Measurements from ENCODE around the gene BLACAT1. TPM values are rescaled to one million over a fixed set of nuclear protein-coding genes. Genes with fewer than 3 reads are reported as not detected.

BLACAT1 gene
- polyA plus RNA-seq, 1 of the 3 experiments (the other 2 are of a cell fraction) = not detected

GRCh38 chr1:205416322-205416721 lies 39.5 kb downstream of the BLACAT1 start:
- no peak for DNase-seq
- no peak overlapping the region for H3K9ac ChIP-seq
- H2AFZ ChIP-seq (ENCODE audit: low read depth) = no peak overlapping the region
- no peaks in the 10 kb centered on the region for H3K36me3 ChIP-seq (replicated peaks in 1 of 2; ENCODE audit: control insufficient read depth in 1 of 2, insufficient read depth in 2 of 2, low read length in 1 of 2)
- H3K27me3 ChIP-seq (ENCODE audit: insufficient read depth) = peaks cover 17% of the 10 kb centered on the region
- H3K79me2 ChIP-seq (ENCODE audit: insufficient read depth) = no peaks in the 10 kb centered on the region
- POLR2A ChIA-PET = no interaction called here
- H3K4me3 ChIP-seq (ENCODE audit: low read depth in 2 of 2, low read length in 1 of 2) = no peak overlapping the region
- H3K4me1 ChIP-seq (ENCODE audit: control insufficient read depth in 1 of 2, insufficient read depth in 2 of 2, low read depth in 1 of 2, low read length in 1 of 2) = no peaks in the 10 kb centered on the region; a peak in 1 of 4 replicates
- no peak overlapping the region for H3K27ac ChIP-seq (ENCODE audit: low read depth in 2 of 2, low read length in 1 of 2)
- H3K4me2 ChIP-seq = no peak overlapping the region
- H3K9me3 ChIP-seq = no peaks in the 10 kb centered on the region
- 79% methylated on average over 2 of the region's 2 CpGs for WGBS (ENCODE audit: low lambda C conversion rate)
- no peaks in the 10 kb centered on the region for H4K20me1 ChIP-seq (ENCODE audit: insufficient read depth)
- CTCF ChIA-PET = interaction anchor here (0.7 to 3.9 kb wide), 14 partner anchors 10 to 160 kb away, joined by 3 to 22 read pairs (median 4); partner anchors contain the start of gene BLACAT1
- TF ChIP-seq REST (IDR thresholded peaks at IDR 0.05; ENCODE audit: low read depth, low read length) (no peak), USF1 (IDR thresholded peaks at IDR 0.05; ENCODE audit: borderline replicate concordance, low read depth) (no peak)
- H3F3A ChIP-seq (replicated peaks; ENCODE audit: insufficient read depth) = no peaks in the 10 kb centered on the region
- H3K9me2 ChIP-seq = no peaks in the 10 kb centered on the region

- no peak overlapping the region for H3K4me3 ChIP-seq (ENCODE audit: low read depth in 2 of 2, low read length in 1 of 2)
- POLR2A ChIA-PET = no interaction called here
- CTCF ChIA-PET = interaction anchor here (1.3 to 2.8 kb wide), 3 partner anchors 13 to 75 kb away, joined by 3 to 15 read pairs (median 14); no protein-coding TSS in a partner anchor
- no peak overlapping the region for H2AFZ ChIP-seq (ENCODE audit: low read depth)
- no peak overlapping the region for H3K9ac ChIP-seq
- no peaks in the 10 kb centered on the region for H3K9me3 ChIP-seq
- TF ChIP-seq USF1 (IDR thresholded peaks at IDR 0.05; ENCODE audit: borderline replicate concordance, low read depth) (no peak), MAX (IDR thresholded peaks at IDR 0.05; ENCODE audit: low read depth) (no peak), SMC3 (IDR thresholded peaks at IDR 0.05; ENCODE audit: low read depth, low read length) (no peak), RCOR1 (IDR thresholded peaks at IDR 0.05; ENCODE audit: low read length) (no peak), FOXJ3 (CRISPR knock-in tag; IDR thresholded peaks at IDR 0.05) (no peak), CTCF (IDR thresholded peaks at IDR 0.05) (no peak), POLR2AphosphoS5 (IDR thresholded peaks at IDR 0.05; ENCODE audit: low read depth, low read length) (no peak), NFIC (IDR thresholded peaks at IDR 0.05; ENCODE audit: borderline replicate concordance) (no peak), MXI1 (IDR thresholded peaks at IDR 0.05; ENCODE audit: low read depth, low read length) (no peak), IRF3 (IDR thresholded peaks at IDR 0.05; ENCODE audit: low read depth, low read length) (no peak)
- no peaks in the 10 kb centered on the region for H4K20me1 ChIP-seq (ENCODE audit: insufficient read depth)
- H3K27ac ChIP-seq (ENCODE audit: low read depth in 2 of 2, low read length in 1 of 2) = no peak overlapping the region
- H3K27me3 ChIP-seq (ENCODE audit: insufficient read depth) = peaks cover 7% of the 10 kb centered on the region; the same call in 1 of the 2 replicates
- no peaks in the 10 kb centered on the region for H3K79me2 ChIP-seq (ENCODE audit: insufficient read depth)
- DNase-seq = no peak
- H3K4me2 ChIP-seq = no peak overlapping the region
- no peaks in the 10 kb centered on the region for H3K9me2 ChIP-seq
- no peaks in the 10 kb centered on the region for H3K4me1 ChIP-seq (ENCODE audit: control insufficient read depth in 1 of 2, insufficient read depth in 2 of 2, low read depth in 1 of 2, low read length in 1 of 2)
- WGBS (ENCODE audit: low lambda C conversion rate) = 74% methylated on average over 5 of the region's 5 CpGs
- no peaks in the 10 kb centered on the region for H3K36me3 ChIP-seq (replicated peaks in 1 of 2; ENCODE audit: control insufficient read depth in 1 of 2, insufficient read depth in 2 of 2, low read length in 1 of 2)
- H3F3A ChIP-seq (replicated peaks; ENCODE audit: insufficient read depth) = no peaks in the 10 kb centered on the region
Observed at GRCh38 chr1:205410581-205411298, 45.1 kb downstream of the BLACAT1 start.
